ENCODE data around the gene POMP.
A peak's percentile ranks its signal among the peaks of the same experiment; 100 is the strongest.

Gene POMP, protein sequence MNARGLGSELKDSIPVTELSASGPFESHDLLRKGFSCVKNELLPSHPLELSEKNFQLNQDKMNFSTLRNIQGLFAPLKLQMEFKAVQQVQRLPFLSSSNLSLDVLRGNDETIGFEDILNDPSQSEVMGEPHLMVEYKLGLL

GRCh38 chr13:28658796-28659620 is at the start of gene POMP:
Gene POMP, plus strand, starts transcription at chr13:28659130. Its CDS starts 55 bp downstream, at chr13:28659185.
- TF ChIP-seq, protein P1, sequence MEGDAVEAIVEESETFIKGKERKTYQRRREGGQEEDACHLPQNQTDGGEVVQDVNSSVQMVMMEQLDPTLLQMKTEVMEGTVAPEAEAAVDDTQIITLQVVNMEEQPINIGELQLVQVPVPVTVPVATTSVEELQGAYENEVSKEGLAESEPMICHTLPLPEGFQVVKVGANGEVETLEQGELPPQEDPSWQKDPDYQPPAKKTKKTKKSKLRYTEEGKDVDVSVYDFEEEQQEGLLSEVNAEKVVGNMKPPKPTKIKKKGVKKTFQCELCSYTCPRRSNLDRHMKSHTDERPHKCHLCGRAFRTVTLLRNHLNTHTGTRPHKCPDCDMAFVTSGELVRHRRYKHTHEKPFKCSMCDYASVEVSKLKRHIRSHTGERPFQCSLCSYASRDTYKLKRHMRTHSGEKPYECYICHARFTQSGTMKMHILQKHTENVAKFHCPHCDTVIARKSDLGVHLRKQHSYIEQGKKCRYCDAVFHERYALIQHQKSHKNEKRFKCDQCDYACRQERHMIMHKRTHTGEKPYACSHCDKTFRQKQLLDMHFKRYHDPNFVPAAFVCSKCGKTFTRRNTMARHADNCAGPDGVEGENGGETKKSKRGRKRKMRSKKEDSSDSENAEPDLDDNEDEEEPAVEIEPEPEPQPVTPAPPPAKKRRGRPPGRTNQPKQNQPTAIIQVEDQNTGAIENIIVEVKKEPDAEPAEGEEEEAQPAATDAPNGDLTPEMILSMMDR (IDR thresholded peaks at IDR 0.05; ENCODE audit: low read depth, low read length), result no peak; the same call in 1 of the 2 replicates
- DNase-seq (ENCODE audit: extremely low read depth, low read depth), result peak; percentile 88

DNA sequence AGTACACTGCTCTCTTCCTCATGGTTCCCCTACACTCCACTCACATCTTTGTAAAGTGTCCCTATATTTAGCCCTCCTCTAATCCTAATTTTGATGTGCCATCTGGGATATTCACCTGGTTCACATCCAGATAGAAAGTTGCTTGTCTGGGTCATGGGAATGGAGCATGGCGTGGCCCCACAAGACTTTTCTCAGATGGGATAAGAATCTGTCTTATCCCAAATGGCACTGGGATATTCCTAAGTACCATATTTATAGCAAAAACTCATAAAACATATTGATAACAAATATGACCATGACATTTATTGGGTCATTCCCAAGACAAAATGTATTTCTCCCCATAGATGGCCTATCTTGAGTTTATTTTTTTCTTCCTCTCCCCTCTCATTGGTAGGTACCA is 49.5 kb upstream of the POMP start:
- DNase-seq (ENCODE audit: extremely low read depth, low read depth), result no peak
- TF ChIP-seq, protein P1 (IDR thresholded peaks at IDR 0.05; ENCODE audit: low read depth, low read length), result no peak

DNA sequence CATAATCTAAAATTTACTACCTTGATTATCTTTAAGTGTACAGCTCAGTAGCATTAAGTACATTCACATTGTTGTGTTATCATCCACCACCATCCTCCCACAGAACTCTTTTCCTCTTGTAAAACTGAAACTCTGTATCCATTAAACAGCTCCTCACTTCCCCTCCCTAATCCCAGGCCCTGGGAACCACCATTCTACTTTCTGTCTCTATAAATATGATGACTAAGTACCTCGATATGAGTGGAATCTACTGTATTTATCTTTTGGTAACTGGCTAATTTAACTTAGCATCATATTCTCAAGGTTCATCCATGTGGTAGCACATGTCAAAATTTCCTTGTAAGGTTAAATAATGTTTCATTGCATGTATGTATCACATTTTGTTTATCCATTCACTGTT is 49.0 kb upstream of the POMP start:
- peak; percentile 12 for DNase-seq (ENCODE audit: extremely low read depth, low read depth)
- TF ChIP-seq, protein P1 (IDR thresholded peaks at IDR 0.05; ENCODE audit: low read depth, low read length), result no peak

- TF ChIP-seq, protein P1 (IDR thresholded peaks at IDR 0.05; ENCODE audit: low read depth, low read length), result no peak
- no peak for DNase-seq (ENCODE audit: extremely low read depth, low read depth)
These were observed 47.9 kb upstream of the POMP start for GRCh38 chr13:28610996-28611395.

DNA sequence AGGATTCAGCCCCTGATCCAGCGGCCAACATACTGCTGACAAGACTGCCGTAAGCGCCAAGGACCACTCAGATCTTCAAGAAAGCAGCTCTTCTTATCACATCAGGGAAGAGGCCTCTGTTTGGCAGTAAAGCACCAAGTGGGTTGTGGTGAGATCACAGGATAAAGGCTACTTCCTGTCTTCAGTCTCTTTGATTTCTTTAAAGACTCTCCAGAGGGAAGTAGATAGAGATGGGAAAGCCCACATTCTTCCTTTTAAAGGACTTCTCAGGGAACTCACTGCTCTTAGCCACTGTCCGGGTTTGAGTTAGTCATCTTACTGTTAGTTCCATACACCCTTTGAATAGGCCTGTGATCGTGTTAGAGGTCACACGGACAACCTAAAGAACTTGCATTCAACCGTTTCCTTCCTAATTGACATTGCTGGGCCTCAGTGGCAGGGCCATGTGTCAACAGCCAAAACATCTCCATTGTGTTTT is 47.2 kb upstream of the POMP start:
- TF ChIP-seq, protein P1 (IDR thresholded peaks at IDR 0.05; ENCODE audit: low read depth, low read length), result no peak
- no peak for DNase-seq (ENCODE audit: extremely low read depth, low read depth)

GRCh38 chr13:28613562-28613961 is 45.4 kb upstream of the POMP start:
- DNase-seq (ENCODE audit: extremely low read depth, low read depth), result no peak
- TF ChIP-seq, protein P1 (IDR thresholded peaks at IDR 0.05; ENCODE audit: low read depth, low read length), result no peak

- DNase-seq (ENCODE audit: extremely low read depth, low read depth), result no peak
- TF ChIP-seq, protein P1 (IDR thresholded peaks at IDR 0.05; ENCODE audit: low read depth, low read length), result no peak
These were observed 42.9 kb upstream of the POMP start for GRCh38 chr13:28615916-28616446.

Measured in AG09319 (cell line).